Measurements from ENCODE around the gene ESF1. TPM values are rescaled to one million over a fixed set of nuclear protein-coding genes. Genes with fewer than 3 reads are reported as not detected.

The ESF1 gene
- total and polyA plus RNA-seq, 2 of the 8 experiments (the other 6 are each of a cell fraction or from before 2014, with no cell fraction given): 1.1 to 32.9 TPM

DNA sequence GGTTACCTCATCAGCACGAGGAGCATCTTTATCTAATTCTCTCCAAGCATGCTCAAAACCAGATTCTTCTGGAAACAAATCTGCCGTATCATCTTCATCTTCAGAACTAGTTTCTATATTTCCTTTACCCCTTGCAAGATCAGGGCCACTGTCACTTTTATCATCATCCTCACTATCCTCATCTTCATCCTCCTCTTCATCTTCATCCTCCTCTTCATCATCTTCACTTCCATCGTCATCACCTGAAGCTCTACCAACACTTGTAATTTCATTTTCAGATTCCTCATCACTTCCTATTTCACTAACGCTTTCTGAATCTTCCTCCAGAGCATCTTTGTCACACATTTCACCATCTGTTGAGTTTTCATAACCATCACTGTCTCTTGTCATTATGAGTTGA lies 8.9 kb downstream of the ESF1 start:
- Histone ChIP-seq H2AFZ (ENCODE audit: low read length) (no peak overlapping the region), H3K4me1 (replicated peaks in 1 of 4; ENCODE audit: control insufficient read depth in 3 of 4, insufficient read depth in 4 of 4, low read length in 3 of 4) (no peaks in the 10 kb centered on the region), H3K9ac (replicated peaks in 1 of 4; ENCODE audit: extremely low read depth in 1 of 4, low read depth in 3 of 4, low read length in 3 of 4) (no peak overlapping the region), H4K8ac (ENCODE audit: extremely low read depth, insufficient read depth, low read length) (no peak overlapping the region), H3K18ac (ENCODE audit: extremely low read depth, low read length) (no peak overlapping the region), H2BK120ac (replicated peaks; ENCODE audit: low read depth, low read length) (no peak overlapping the region), H3K79me1 (ENCODE audit: low read depth, low read length) (no peaks in the 10 kb centered on the region; the same call in 1 of the 2 replicates), H3K4me3 (ENCODE audit: extremely low read depth in 1 of 4, insufficient read depth in 2 of 4, low read depth in 3 of 4, low read length in 4 of 4) (no peak overlapping the region), H4K91ac (replicated peaks; ENCODE audit: insufficient read length, low read length) (no peak overlapping the region), H2BK20ac (ENCODE audit: low read length) (no peak overlapping the region), H3K14ac (ENCODE audit: insufficient read length) (no peak overlapping the region), H4K20me1 (replicated peaks in 1 of 2; ENCODE audit: control insufficient read depth in 1 of 2, insufficient read depth in 2 of 2, low read length in 2 of 2) (peaks cover 2% of the 10 kb centered on the region in 2 experiments), H3K4me2 (ENCODE audit: insufficient read depth in 1 of 2, low read depth in 2 of 2, low read length in 2 of 2) (no peak overlapping the region), H3K36me3 (ENCODE audit: control insufficient read depth in 2 of 4, insufficient read depth in 4 of 4, low read length in 3 of 4) (peaks cover 6 to 82% (median 57%) of the 10 kb centered on the region in 4 experiments; a peak in 7 of 8 replicates), H3K27me3 (replicated peaks in 1 of 4; ENCODE audit: control insufficient read depth in 3 of 4, extremely low read depth in 1 of 4, insufficient read depth in 3 of 4, low read length in 3 of 4) (no peaks in the 10 kb centered on the region), H2BK5ac (ENCODE audit: low read depth, low read length) (no peak overlapping the region), H2AK5ac (ENCODE audit: low read depth, low read length) (no peak overlapping the region), H2BK15ac (ENCODE audit: low read length) (no peak overlapping the region), H3K9me3 (ENCODE audit: insufficient read depth in 2 of 2, low read depth in 1 of 2, low read length in 1 of 2) (no peaks in the 10 kb centered on the region), H3K4ac (replicated peaks; ENCODE audit: insufficient read length, low read depth, low read length) (no peak overlapping the region), H2BK12ac (ENCODE audit: low read depth, low read length) (no peak overlapping the region), H3K23me2 (ENCODE audit: low read depth, low read length) (no peaks in the 10 kb centered on the region; the same call in 1 of the 2 replicates), H3K79me2 (ENCODE audit: control insufficient read depth in 1 of 2, insufficient read depth in 2 of 2, low read length in 2 of 2) (peaks cover 0 to 26% of the 10 kb centered on the region in 2 experiments; a peak in 2 of 4 replicates), H3K23ac (ENCODE audit: insufficient read length) (no peak overlapping the region), H3K56ac (replicated peaks; ENCODE audit: insufficient read length, low read depth, low read length) (no peak overlapping the region), H4K5ac (ENCODE audit: insufficient read length, low read depth, low read length) (no peak overlapping the region), H3K27ac (ENCODE audit: low read depth, low read length) (no peak overlapping the region)
- 90 to 100% methylated on average over 1 to 4 of the region's 4 CpGs for WGBS, 2 experiments (ENCODE audit: extremely low coverage in 1 of 2, insufficient coverage in 1 of 2, insufficient read length in 1 of 2, insufficient replicate concordance in 2 of 2, low coverage in 1 of 2, low lambda C conversion rate in 2 of 2, missing lambda C conversion rate in 1 of 2)
- no peak for FAIRE-seq
- ChIA-PET CTCF (ENCODE audit: partially characterized antibody) (interaction anchor here (1.0 to 2.8 kb wide), 5 partner anchors 8 to 474 kb away, joined by 3 to 12 read pairs (median 4); no protein-coding TSS in a partner anchor), POLR2A (ENCODE audit: partially characterized antibody) (interaction anchor here (1.1 to 2.1 kb wide), 3 partner anchors 8 to 25 kb away, joined by 3 to 8 read pairs (median 3); partner anchors contain the start of genes ESF1 and NDUFAF5)
- no peak for DNase-seq (ENCODE audit: low read depth in 1 of 2, low spot score in 2 of 2)
- TF ChIP-seq GABPA (IDR thresholded peaks at IDR 0.05; ENCODE audit: borderline replicate concordance, insufficient read depth, low read length) (no peak), KDM1A (IDR thresholded peaks at IDR 0.05; ENCODE audit: borderline replicate concordance, low read length) (no peak), POLR2AphosphoS5 (IDR thresholded peaks at IDR 0.05; ENCODE audit: low read depth, low read length) (no peak), RBBP5 (IDR thresholded peaks at IDR 0.05; ENCODE audit: borderline replicate concordance, low read depth, low read length) (no peak), ASH2L (IDR thresholded peaks at IDR 0.05; ENCODE audit: low read length) (no peak), BCL11A (IDR thresholded peaks at IDR 0.05; ENCODE audit: low read depth in 2 of 2, low read length in 2 of 2) (no peak), SIN3A (conservative IDR thresholded peaks at IDR 0.05 in 1 of 2, IDR thresholded peaks at IDR 0.05 in 1 of 2; ENCODE audit: low read depth in 1 of 2, low read length in 2 of 2) (no peak), KDM4A (IDR thresholded peaks at IDR 0.05; ENCODE audit: low read depth, low read length, severe bottlenecking) (no peak), SP4 (IDR thresholded peaks at IDR 0.05; ENCODE audit: low read length) (no peak), BRCA1 (IDR thresholded peaks at IDR 0.05; ENCODE audit: low read depth, low read length) (no peak), TEAD4 (IDR thresholded peaks at IDR 0.05; ENCODE audit: low read depth, low read length) (no peak), SP2 (IDR thresholded peaks at IDR 0.05; ENCODE audit: low read length) (no peak)
- TF ChIP-seq, protein P1, sequence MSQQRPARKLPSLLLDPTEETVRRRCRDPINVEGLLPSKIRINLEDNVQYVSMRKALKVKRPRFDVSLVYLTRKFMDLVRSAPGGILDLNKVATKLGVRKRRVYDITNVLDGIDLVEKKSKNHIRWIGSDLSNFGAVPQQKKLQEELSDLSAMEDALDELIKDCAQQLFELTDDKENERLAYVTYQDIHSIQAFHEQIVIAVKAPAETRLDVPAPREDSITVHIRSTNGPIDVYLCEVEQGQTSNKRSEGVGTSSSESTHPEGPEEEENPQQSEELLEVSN (IDR thresholded peaks at IDR 0.05): no peak

Measured in H1 (cell line).